HG03108 (cell line): ENCODE results near the gene SMIM29.

Experiments used
- ATAC-seq: cut with Tn5 transposase; IDR thresholded peaks from one replicate; pipeline ENCODE4 v1.9.1; 2021; ENCODE audit warnings: moderate library complexity; ENCODE audit not compliant: unreplicated experiment

Gene SMIM29

DNA sequence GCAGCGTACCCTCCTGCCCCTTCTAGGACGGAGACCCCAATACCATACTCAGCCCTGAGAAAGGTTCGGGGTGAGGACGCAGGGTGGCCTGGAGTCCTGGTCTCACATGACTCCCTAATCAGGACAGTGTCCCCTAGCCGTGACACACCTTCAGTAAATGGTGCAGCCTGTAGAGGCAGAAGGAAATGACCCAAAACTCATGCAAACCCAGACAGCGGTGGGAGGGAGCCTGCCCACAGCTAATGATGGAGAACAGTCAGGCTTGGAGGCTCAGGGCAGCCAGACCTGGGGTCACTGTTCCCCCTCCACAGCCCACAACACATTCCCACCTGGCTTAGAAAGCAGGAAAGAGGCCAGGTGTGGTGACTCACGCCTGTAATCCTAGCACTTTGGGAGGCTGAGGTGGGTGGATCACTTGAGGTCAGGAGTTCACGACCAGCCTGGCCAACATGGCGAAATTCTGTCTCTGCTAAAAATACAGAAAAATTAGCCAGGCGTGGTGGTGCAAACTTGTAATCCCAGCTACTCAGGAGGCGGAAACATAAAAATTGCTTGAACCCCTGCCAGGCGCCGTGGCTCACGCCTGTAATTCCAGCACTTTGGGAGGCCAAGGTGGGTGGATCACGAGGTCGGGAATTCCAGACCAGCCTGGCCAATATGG lies 20.9 kb downstream of the SMIM29 start:
- ATAC-seq = no peak

DNA sequence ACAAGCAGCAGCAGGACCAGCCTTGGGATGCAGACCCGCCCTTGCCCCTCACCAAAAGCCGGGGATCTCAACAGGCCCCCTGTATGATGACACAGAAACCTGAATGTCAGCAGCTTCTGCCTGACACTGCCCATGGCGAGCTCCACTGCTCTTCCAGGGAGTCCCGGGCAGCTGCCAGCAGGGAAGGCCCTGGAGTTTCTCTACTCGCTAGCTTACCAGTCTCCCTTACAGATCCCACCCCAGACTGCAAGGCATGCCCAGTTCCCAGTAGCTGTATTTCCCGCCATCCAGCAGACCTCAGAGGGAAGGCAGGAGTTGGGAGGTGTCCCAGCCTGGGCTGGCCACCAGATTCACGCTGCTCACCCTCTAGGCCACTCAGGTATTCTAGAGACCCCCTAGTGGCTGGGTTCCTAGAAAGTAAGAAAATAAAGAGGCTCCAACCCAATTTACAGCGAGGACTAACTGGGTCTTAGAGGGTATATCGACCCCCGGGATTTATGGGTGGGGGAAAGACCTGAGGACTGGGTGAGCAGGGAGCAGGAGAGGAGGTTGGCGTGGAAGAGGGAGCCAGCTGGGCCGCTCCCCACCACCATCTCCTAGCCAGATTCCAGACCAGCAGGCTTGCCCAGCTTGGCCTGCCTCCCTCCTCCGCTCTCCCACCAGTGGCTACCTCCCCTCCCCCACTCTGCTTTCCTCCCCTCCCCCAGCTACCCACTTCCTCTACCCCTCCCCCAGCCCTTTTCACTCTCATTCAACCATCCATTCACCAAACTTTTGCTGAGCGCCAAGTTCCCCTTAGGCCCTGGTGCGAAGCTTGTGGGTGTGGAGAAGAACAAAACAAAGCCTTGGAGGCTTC lies 21.8 kb downstream of the SMIM29 start:
- ATAC-seq = no peak

DNA sequence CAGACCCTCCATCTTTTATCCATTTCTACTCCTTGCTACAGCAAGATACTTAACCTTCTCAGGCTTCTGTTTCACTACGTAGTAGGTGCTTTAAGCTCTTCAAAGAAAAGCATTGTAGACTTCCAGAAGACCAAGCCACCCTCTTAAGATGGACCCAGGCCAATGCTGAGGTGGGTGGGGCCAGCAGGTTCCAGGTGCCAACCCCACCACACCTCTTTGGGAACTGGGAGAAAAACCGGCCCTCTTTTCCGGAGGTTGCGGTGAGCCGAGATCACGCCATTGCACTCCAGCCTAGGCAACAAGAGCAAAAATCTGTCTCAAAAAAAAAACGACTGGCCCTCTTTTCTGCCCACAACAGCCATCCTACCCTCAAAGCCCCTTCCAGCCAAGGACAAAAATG lies 22.7 kb downstream of the SMIM29 start:
- ATAC-seq = no peak

DNA sequence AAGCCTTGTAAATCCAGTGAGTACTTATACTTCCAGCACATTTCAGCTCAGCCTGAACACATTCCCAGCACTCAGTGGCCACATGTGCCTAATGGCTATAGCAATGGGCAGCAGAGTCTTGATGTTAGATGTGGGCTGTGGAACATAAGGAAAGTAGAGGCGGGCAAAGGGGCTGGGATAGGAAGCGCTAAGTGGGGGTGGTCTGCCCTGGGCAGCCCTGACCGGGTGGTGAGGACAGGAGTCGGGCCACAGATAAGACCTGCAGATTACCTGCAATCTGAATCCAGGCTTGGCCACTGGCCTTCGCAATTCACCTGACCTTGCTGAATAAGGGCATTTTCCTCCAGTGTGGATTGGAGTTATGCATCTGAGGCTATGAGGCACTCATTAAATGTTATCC lies 23.3 kb downstream of the SMIM29 start:
- ATAC-seq = no peak

DNA sequence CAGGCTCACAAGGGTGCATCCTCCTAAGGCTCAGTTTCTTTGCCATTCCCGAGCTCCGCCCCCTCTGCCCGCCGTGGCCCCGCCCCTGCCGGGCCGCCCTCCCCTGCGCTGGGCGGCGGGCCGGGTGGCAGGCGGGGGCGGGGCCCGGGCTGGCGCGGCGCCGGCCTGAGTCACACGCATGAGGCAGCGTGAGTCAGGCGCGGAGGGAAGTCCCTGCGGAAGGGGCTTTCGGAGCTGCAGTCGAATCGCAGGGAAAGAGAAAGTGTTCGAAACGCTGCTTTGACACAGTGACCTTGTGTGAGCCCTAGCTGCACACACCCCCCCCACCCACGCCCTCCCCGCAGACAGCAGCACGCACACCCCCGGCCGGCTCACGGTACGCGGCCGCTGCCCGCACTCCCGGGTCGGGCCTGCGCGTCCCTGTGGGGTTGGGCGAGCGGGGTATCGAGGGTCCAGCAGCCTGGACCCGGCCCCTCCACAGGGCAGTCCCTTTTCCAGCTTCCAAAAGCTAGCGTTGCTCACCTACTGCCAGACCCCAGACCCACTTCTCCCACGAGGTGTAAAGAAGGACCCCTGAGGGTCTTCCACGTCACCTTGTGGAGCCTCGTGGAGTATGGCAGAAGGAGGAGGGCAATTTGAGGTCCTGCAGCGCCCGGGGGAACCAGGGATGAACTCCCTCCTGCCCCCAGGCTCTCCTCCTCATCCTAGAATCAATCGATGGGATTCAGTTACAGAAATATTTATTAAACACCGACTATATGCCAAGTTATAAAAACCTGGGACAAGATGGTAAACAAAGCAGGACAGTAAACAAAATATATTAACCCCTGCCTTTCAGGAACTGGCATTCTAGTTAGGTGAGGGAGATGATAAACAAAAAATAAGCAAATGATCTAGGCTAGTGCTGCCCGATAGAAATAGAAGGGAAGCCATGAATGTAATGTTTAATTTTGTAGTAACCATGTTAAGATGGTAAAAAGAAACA lies 24.6 kb downstream of the SMIM29 start:
- ATAC-seq = peak; percentile 87

DNA sequence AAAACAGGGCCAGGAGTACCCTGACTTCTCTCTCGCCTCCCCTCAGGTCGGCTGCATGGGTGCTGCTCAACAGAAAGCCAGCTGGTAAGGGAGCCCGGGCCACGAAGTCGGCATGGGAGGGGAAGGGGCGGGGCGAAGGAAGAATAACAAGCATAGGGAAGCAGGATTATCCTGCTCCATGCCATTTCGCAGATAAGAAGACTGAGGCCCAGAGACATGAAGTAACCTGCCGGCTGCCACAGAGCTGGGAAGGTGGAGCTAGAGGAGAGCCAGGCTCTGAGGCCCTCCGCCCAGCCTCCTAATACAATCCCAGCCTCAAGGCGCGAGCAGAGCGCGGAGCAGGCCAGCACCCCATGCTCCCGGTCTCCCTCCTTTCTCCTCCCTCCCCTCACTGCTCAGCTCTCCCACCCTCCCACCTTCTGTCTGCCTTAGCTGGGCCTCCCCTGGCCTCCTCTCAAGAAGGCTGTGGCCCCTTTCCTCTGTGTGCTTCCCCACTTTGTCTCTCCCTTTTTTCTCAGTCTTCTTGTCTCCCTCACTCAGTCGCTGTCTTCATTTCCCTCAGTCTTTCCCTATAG lies 25.3 kb downstream of the SMIM29 start:
- ATAC-seq = no peak

DNA sequence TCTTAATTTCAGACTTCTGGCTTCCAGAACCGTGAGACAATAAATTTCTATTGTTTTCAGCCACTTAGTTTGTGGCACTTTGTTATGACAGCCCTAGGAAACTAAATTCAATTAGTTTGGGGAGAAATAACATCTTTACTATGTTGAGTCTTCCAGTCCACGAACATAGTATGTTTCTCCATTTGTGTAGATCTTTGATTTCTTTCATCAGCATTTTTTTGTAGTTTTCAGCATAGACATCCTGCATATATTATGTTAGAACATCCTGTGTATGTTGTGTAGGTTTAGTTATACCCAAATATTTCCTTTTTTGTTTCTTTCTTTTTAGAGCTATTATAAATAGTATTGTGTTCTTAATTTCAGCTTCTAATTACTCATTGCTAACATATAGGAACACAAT lies 30.1 kb downstream of the SMIM29 start:
- no peak for ATAC-seq

DNA sequence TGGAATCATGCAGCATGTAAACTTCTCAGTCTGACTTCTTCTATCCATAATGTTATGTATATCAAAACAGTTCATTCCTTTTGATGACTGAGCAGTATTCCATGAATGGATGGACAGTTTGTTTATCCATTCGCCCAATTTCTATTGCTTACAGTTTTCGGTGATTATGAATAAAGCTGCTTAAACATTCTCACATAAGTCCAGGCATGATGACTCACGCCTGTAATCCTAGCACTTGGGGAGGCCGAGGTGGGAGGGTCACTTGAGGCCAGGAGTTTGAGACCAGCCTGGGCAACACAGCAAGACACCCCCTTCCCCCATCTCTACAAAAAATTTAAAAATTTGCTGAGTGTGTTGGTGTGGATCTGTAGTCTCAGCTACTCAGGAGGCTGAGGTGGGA lies 35.0 kb downstream of the SMIM29 start:
- no peak for ATAC-seq

DNA sequence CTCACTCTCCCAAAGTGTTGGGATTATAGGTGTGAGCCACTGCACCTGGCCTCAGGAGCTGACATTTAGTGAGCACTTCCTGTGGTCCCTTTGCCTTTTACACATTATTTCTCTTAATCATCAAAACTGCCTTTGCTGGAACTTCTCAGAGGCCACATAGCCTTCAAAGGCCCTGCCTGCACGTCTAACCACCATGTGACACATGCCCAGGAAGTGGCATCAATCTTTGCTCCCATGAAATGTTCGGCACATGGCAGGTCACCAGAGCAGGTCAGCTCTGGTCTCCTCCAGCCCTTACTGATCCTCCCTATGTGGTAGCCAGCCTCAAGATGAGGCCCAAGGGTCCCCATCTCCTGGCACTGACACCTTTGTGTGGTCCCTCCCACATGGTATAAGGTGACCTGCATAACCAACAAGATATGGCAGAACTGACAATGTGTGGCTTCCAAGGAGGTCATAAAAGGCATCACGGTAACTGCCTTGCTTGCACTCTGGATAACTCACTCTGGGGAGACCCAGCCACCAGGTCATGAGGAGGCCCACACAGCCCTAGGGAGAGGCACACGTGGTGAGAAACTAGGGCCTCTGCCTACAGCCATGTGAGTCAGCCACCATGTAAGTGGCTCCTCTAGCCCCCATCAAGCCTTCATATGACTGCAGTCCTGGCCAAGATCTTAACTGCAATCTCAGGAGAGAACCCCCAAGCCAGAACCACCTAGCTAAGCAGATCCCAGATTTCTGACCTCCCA lies 40.9 kb downstream of the SMIM29 start:
- no peak for ATAC-seq

DNA sequence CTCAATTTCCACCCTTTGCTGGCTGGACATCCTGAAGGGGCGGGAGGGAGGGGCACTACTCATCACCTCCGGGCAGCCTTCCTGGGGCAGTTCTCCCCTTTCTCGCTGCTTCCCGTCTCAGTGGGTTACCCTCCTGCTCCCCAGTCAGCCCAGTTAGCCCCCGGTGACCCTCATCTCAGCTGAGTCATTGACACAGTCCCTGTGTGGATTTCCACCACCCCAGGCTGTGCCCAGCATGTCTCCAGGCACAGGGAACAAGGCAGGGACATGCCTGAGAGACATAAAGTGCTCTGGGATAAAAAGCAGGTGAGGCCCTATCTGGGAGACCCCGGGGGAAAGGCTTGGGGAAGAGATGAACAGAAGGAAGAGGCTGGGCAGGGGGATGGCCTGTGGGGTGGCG lies 42.1 kb downstream of the SMIM29 start:
- ATAC-seq = no peak

DNA sequence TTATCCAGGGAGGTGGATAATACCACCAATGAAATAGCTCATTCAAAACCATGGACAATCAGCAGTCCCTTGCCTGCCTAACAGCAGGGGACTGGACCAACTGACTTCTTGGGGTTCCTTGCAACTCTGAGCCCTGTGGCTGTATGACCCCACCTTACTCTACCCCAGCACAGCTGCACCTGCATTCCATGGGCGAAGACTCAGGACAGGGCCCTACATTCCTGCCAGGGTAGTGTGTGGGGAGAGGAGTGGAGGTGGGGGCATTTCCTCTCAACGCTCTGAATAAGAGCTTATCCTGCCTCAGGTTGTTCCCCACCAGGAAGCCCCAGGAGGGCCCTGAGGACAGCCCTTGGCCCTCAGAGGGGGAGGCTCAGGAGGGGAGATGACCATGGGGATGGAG lies 42.9 kb downstream of the SMIM29 start:
- ATAC-seq = no peak

DNA sequence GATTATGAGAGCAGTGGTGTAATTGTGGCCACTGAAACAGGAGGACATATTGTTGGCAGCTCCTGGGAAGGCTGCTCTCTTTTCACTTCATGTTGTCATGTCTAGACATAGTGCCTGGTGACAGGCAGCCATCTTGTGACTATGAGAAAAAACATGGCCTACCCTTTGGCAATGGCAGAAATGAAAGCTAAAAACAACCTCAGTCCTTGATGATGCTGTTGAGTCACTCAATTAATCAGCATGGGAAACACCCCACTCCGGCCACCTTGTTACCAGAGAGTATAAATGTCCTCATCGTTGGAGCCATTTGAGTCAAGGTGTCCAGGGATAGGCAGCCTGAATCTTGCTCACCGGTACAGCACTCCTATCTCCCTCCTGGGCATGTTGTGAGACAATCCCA lies 43.3 kb downstream of the SMIM29 start:
- no peak for ATAC-seq

DNA sequence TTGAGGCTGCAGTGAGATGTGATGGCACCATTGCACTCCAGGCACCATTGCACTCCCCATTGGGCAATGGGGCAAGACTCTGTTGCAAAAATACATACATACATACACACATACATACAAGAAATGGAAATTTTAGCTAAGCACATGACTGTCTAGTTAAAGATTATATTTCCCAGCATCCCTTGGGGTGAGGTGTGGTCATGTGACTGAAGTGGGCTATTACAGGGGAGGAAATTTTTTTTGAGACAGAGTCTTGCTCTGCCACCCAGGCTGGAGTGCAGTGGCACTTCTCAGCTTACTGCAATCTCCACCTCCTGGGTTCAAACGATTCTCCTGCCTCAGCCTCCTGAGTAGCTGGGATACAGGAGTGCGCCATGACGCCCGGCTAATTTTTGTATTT lies 44.1 kb downstream of the SMIM29 start:
- ATAC-seq = no peak

DNA sequence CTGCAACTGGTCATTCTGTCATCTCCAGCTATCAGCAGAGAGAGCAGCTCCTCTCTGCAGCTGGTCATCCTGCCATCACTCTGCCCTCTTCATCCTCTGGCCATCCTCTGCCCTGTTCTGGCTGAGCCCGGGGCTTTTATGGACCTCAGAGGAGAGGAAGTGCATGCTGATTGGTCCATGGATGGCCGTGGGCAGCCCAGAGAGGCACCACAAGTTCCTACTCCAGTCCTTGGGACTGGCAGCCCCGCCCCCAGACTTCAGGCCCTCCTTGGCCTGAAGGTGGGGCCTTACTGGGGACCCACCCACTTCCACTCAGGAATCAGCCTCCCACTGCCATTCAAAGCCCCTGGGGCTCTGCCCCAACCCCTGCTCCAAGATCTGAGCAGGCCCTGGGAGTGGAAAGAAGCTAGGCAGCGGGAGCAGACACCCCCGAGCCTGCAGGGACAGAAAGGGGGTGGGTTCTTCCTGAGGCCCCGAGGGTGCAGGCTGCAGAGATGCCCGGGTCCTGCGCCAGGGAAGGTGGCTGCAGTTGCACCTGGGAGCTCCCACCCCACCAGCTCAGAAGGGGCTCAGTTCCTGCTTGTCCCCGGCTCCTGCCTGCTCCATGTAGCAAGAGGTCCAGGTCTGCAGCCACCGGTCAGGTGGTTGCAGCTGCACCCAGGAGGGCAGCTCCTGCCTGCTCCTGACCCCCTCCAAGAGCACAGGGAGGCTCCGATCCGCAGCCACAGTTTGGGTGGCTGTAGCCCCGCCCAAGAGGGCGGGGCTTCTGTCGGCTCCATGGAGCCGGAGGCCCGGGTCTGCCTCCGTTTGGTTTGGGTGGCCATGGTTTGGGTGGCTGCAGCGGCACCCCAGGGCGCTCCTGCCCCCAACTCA lies 46.2 kb downstream of the SMIM29 start:
- no peak for ATAC-seq

DNA sequence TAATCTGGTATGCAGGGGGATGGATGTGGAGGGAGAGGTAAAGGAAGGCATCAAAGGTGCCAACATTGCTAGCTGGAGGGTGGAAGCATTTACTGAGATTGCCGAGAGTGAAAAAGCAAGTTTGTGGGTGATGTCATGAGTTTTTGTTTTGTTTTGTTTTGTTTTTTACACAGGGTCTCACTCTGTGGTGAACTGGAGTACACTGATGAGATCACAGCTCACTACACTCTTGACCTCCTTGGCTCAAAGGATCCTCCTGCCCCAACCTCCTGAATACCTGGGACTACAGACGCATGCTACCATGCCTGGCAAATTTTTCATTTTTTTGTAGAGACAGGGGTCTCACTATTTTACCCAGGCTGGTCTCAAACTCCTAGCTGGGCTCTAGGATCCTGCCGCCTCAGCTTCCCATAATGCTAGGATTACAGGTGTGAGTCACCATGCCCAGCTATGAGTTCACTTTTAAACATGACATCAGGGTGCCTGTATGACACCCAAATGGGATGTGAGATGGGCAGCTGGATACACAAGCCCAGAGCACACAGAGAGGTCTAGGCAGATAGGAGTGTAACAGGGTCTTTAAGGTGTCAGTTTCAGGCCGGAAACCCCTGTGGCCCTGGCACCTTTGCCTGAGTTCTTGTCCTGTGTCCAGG lies 47.2 kb downstream of the SMIM29 start:
- no peak for ATAC-seq

DNA sequence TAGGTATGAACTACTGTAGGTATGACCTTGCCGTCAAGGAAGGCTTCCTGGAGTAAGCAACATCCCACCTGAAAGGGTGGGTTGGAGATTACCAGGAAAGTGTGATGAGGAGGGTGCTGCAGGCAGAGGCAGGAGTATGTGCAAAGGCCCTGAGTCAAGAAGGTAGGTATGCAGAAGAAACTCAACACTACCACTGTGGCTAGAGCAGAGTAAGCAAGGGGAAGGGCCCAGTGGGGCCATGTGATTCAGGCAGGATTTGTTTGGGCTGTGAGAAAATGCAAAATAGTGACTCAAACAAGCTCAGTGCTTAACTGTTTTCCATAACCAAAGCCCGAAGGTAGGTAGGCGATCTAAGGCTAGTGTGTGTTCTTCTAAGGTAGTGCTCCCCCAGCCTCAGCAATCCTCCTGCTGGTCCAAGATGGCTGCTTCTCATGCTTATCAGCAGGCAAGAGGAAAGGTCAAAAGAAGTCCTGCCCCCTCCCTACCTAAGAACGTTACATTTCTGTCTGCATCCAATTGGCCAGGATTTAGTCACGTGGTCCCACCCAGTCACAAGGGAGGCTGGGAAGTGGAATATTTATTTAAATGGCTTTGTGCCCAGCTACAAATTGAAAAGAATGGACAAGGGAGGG lies 48.4 kb downstream of the SMIM29 start:
- ATAC-seq = no peak

DNA sequence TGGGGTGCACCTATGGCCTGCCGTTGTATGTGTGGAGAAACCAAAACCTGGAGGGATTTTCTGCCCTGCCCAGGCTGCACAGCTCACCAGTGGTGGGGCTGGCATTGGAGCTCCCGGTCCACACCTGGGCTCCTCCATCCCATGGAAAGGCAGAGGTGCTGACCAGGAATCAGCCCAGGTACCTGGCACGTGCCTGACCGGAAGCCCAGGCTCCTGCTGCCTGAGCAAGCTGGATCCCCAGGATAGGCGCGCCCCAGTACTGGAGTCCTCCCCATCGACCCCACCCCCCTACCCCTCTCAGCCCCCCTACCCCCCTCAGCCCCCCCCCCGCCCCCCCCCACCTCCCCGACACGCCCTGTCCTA lies 52.0 kb downstream of the SMIM29 start:
- no peak for ATAC-seq
